PC-3 (cell line): Measurements from ENCODE around the gene CSTPP1. TPM values are rescaled to one million over a fixed set of nuclear protein-coding genes. Genes with fewer than 3 reads are reported as not detected.

Experiments used
- ATAC-seq: fragments of 200-7000 bp; cut with Tn5 transposase; 2 replicates; pipeline ENCODE4 v1.9.1; 2020; ENCODE audit warnings: mild to moderate bottlenecking, moderate library complexity
- BruUV-seq: library from RNA; stranded (reverse); fragments of 400-500 nt; replicated peaks from 2 replicates; lab custom pipeline; 2021; lab: Mats Ljungman, UMichigan
- CTCF ChIA-PET: fragments of 300-600 bp; sonication (Branson Sonifier 250); formaldehyde crosslinking; loops from one replicate; lab custom pipeline; 2022; ENCODE audit warnings: antibody characterized with exemption; lab: Charles Lee
- POLR2A ChIA-PET: fragments of 300-600 bp; sonication (Branson Sonifier 250); formaldehyde crosslinking; loops from one replicate; lab custom pipeline; 2022; ENCODE audit warnings: antibody characterized with exemption; ENCODE audit not compliant: unreplicated experiment; lab: Charles Lee
- DNase-seq: peaks from one replicate; pipeline ENCODE4 v3.0.0-alpha.2; 2015
- H2AFZ ChIP-seq: fragments of 300-600 bp; sonication (generic); 2 replicates; pipeline ENCODE4 v1.6.0; 2016; ENCODE audit warnings: antibody characterized with exemption, low read length
- H3F3A ChIP-seq: fragments of 300-600 bp; sonication (generic); one replicate; pipeline ENCODE4 v1.6.0; 2017; ENCODE audit warnings: antibody characterized with exemption, low read length, control low read depth, mild to moderate bottlenecking; ENCODE audit not compliant: unreplicated experiment
- H3K27ac ChIP-seq: fragments of 300-600 bp; sonication (generic); 2 replicates; pipeline ENCODE4 v1.5.1; 2016; ENCODE audit warnings: mild to moderate bottlenecking, low read length
- H3K27me3 ChIP-seq: fragments of 300-600 bp; sonication (generic); 2 replicates; pipeline ENCODE4 v1.6.1; 2016; ENCODE audit warnings: low read length, mixed read lengths
- H3K36me3 ChIP-seq: fragments of 300-600 bp; sonication (generic); 2 replicates; pipeline ENCODE4 v1.6.1; 2016; ENCODE audit warnings: low read depth, mixed run types, low read length, mixed read lengths
- H3K4me1 ChIP-seq: fragments of 300-600 bp; sonication (generic); 2 replicates; pipeline ENCODE4 v1.5.1; 2016; ENCODE audit warnings: low read length; ENCODE audit not compliant: insufficient read depth
- H3K4me2 ChIP-seq: fragments of 300-600 bp; sonication (generic); 2 replicates; pipeline ENCODE4 v1.6.0; 2016; ENCODE audit warnings: low read length
- H3K4me3 ChIP-seq: fragments of 300-600 bp; sonication (generic); 2 replicates; pipeline ENCODE4 v1.5.1; 2016; ENCODE audit warnings: mild to moderate bottlenecking, low read length, mixed read lengths
- H3K79me2 ChIP-seq: fragments of 300-600 bp; sonication (generic); 2 replicates; pipeline ENCODE4 v1.6.1; 2017; ENCODE audit warnings: low read length, mixed read lengths
- H3K9ac ChIP-seq: fragments of 300-600 bp; sonication (generic); 2 replicates; pipeline ENCODE4 v1.6.0; 2016; ENCODE audit warnings: mild to moderate bottlenecking, low read length
- H3K9me2 ChIP-seq: fragments of 300-600 bp; sonication (generic); replicated peaks from 2 replicates; pipeline ENCODE4 v1.6.1; 2016; ENCODE audit warnings: mixed run types, low read length, mixed read lengths
- H3K9me3 ChIP-seq: fragments of 300-600 bp; sonication (generic); 2 replicates; pipeline ENCODE4 v1.6.1; 2016; ENCODE audit warnings: low read length, mixed read lengths
- H4K20me1 ChIP-seq: fragments of 300-600 bp; sonication (generic); 2 replicates; pipeline ENCODE4 v1.6.1; 2016; ENCODE audit warnings: low read length, mixed read lengths
- CTCF ChIP-seq: fragments of 300-600 bp; sonication (generic); conservative IDR thresholded peaks from 2 replicates; pipeline ENCODE4 v1.5.1; 2017; ENCODE audit warnings: antibody characterized with exemption, low read depth, mild to moderate bottlenecking, low read length
- EZH2 ChIP-seq: fragments of 300-600 bp; sonication (generic); IDR thresholded peaks from one replicate; pipeline ENCODE4 v1.6.1; 2017; ENCODE audit warnings: antibody characterized with exemption, mild to moderate bottlenecking, low read length; ENCODE audit not compliant: unreplicated experiment
- EZH2phosphoT487 ChIP-seq: fragments of 300-600 bp; sonication (generic); IDR thresholded peaks from 2 replicates; pipeline ENCODE4 v1.6.1; 2018; ENCODE audit warnings: mild to moderate bottlenecking, antibody characterized with exemption, low read length, borderline replicate concordance
- intact Hi-C: fragments of 100-400 bp; cut with micrococcal nuclease; formaldehyde crosslinking; loops from 2 replicates; pipeline ENCODE4 v1.9.0; 2023
- total RNA-seq: library from RNA; depleted of rRNA; stranded (reverse); fragments of >200 nt; gene quantifications from 2 replicates; pipeline ENCODE4 v1.2.3, GENCODE V29; 2014

CSTPP1 gene
- total RNA-seq, 1 experiment from 2014 or later: 21.7 TPM

- Histone ChIP-seq H3K4me2 (no peak overlapping the region), H3K9me2 (no peaks in the 10 kb centered on the region), H3K9me3 (no peaks in the 10 kb centered on the region), H3K27ac (no peak overlapping the region), H3K4me3 (no peak overlapping the region), H2AFZ (no peak overlapping the region), H3K79me2 (no peaks in the 10 kb centered on the region), H3K4me1 (no peaks in the 10 kb centered on the region), H3K9ac (no peak overlapping the region), H4K20me1 (no peaks in the 10 kb centered on the region), H3F3A (no peaks in the 10 kb centered on the region), H3K36me3 (no peaks in the 10 kb centered on the region), H3K27me3 (no peaks in the 10 kb centered on the region)
- no peak for TF ChIP-seq CTCF
- TF ChIP-seq EZH2phosphoT487: no peak
- TF ChIP-seq EZH2: no peak
- DNase-seq (no peak), ATAC-seq (no peak)
- no TSS peak for BruUV-seq
- intact Hi-C loops: no loop called here
- ChIA-PET CTCF (no interaction called here), POLR2A (interaction anchor here (0.5 kb wide), 1 partner anchor 50 kb away, joined by 16 read pairs; no protein-coding TSS in a partner anchor)
Measured at GRCh38 chr11:47005441-47005840, 68.9 kb downstream of the CSTPP1 start.

- TF ChIP-seq EZH2phosphoT487: no peak
- DNase-seq (no peak), ATAC-seq (no peak)
- intact Hi-C loops: no loop called here
- Histone ChIP-seq H3K4me3 (no peak overlapping the region), H3K9ac (no peak overlapping the region), H3K9me2 (no peaks in the 10 kb centered on the region), H4K20me1 (no peaks in the 10 kb centered on the region), H3K36me3 (no peaks in the 10 kb centered on the region), H3K79me2 (no peaks in the 10 kb centered on the region), H2AFZ (no peak overlapping the region), H3F3A (no peaks in the 10 kb centered on the region), H3K4me1 (no peaks in the 10 kb centered on the region), H3K9me3 (no peaks in the 10 kb centered on the region), H3K27me3 (no peaks in the 10 kb centered on the region), H3K27ac (no peak overlapping the region), H3K4me2 (no peak overlapping the region)
- ChIA-PET POLR2A (no interaction called here), CTCF (no interaction called here)
- no TSS peak for BruUV-seq
Measured at GRCh38 chr11:47007579-47007978, 71.0 kb downstream of the CSTPP1 start.

GRCh38 chr11:47010179-47010578 is 73.6 kb downstream of the CSTPP1 start:
- DNase-seq (no peak), ATAC-seq (no peak)
- Histone ChIP-seq H3F3A (no peaks in the 10 kb centered on the region), H3K9ac (no peak overlapping the region), H3K9me2 (no peaks in the 10 kb centered on the region), H3K9me3 (no peaks in the 10 kb centered on the region), H3K36me3 (no peaks in the 10 kb centered on the region), H3K4me2 (no peak overlapping the region), H3K27me3 (no peaks in the 10 kb centered on the region), H3K4me3 (no peak overlapping the region), H4K20me1 (no peaks in the 10 kb centered on the region), H3K27ac (no peak overlapping the region), H3K4me1 (no peaks in the 10 kb centered on the region), H3K79me2 (no peaks in the 10 kb centered on the region), H2AFZ (no peak overlapping the region)
- no TSS peak for BruUV-seq
- TF ChIP-seq CTCF (no peak), EZH2phosphoT487 (no peak), EZH2 (no peak)
- intact Hi-C loops: no loop called here
- ChIA-PET POLR2A (no interaction called here), CTCF (no interaction called here)
